HepG2 (cell line): ENCODE data around the gene IL17RC. TPM values are rescaled to one million over a fixed set of nuclear protein-coding genes. Genes with fewer than 3 reads are reported as not detected.

Experiments
- ARID4A ChIP-seq: sonication (generic); formaldehyde crosslinking; IDR thresholded peaks from 2 replicates; pipeline ENCODE4 v1.5.0; 2020; ENCODE audit warnings: mild to moderate bottlenecking, missing genetic modification reagents, borderline replicate concordance
- BCL6 ChIP-seq: IDR thresholded peaks from 2 replicates; pipeline ENCODE4 v1.6.1; 2016; ENCODE audit warnings: missing genetic modification reagents, missing compliant biosample characterization
- GTF2F1 ChIP-seq: fragments of 150-350 bp; IDR thresholded peaks from 2 replicates; pipeline ENCODE4 v1.6.1; 2014; ENCODE audit warnings: low read length
- HDAC1 ChIP-seq: sonication (generic); formaldehyde crosslinking; IDR thresholded peaks from 2 replicates; pipeline ENCODE4 v1.5.1; 2020; ENCODE audit warnings: mild to moderate bottlenecking, missing genetic modification reagents
- HOXA3 ChIP-seq: sonication (generic); formaldehyde crosslinking; IDR thresholded peaks from 2 replicates; pipeline ENCODE4 v1.5.0; 2020; ENCODE audit warnings: missing genetic modification reagents
- MIER3 ChIP-seq: IDR thresholded peaks from 2 replicates; pipeline ENCODE4 v1.6.1; 2016; ENCODE audit warnings: missing compliant biosample characterization, borderline replicate concordance
- NFKBIZ ChIP-seq: IDR thresholded peaks from 2 replicates; pipeline ENCODE4 v1.6.1; 2018; ENCODE audit warnings: missing genetic modification reagents, missing compliant biosample characterization
- SALL1 ChIP-seq: sonication (generic); formaldehyde crosslinking; IDR thresholded peaks from 2 replicates; pipeline ENCODE4 v1.8.0; 2022; ENCODE audit warnings: mild to moderate bottlenecking, missing genetic modification reagents
- SPEN ChIP-seq: sonication (generic); formaldehyde crosslinking; IDR thresholded peaks from 2 replicates; pipeline ENCODE4 v1.5.1; 2020; ENCODE audit warnings: low read depth, mild to moderate bottlenecking, missing genetic modification reagents
- TCF12 ChIP-seq, 2 experiments: fragments of 450-650 bp in 1 of 2; sonication (generic) in 1 of 2; formaldehyde crosslinking in 1 of 2; IDR thresholded peaks; 2 replicates each; pipeline versions ENCODE4 v1.6.1 to v1.8.0; 2017 to 2022; ENCODE audit warnings: antibody characterized with exemption in 1 of 2, mild to moderate bottlenecking in 1 of 2, missing genetic modification reagents in 1 of 2, moderate library complexity in 1 of 2
- TSC22D2 ChIP-seq: sonication (generic); formaldehyde crosslinking; IDR thresholded peaks from 2 replicates; pipeline ENCODE4 v1.5.1; 2020; ENCODE audit warnings: missing genetic modification reagents, mild to moderate bottlenecking, borderline replicate concordance
- ZBTB25 ChIP-seq: IDR thresholded peaks from 2 replicates; pipeline ENCODE4 v1.6.1; 2018; ENCODE audit warnings: missing genetic modification reagents
- ZBTB3 ChIP-seq: sonication (generic); formaldehyde crosslinking; IDR thresholded peaks from 2 replicates; pipeline ENCODE4 v1.4.0; 2020; ENCODE audit warnings: low read depth, mild to moderate bottlenecking, moderate library complexity, missing genetic modification reagents, borderline replicate concordance
- ZNF430 ChIP-seq: sonication (generic); formaldehyde crosslinking; IDR thresholded peaks from 2 replicates; pipeline ENCODE4 v1.9.0; 2021; ENCODE audit warnings: mild to moderate bottlenecking, missing genetic modification reagents
- ZNF644 ChIP-seq: IDR thresholded peaks from 2 replicates; pipeline ENCODE4 v1.6.1; 2016; ENCODE audit warnings: low read depth
- ZNF691 ChIP-seq: sonication (generic); formaldehyde crosslinking; IDR thresholded peaks from 2 replicates; pipeline ENCODE4 v1.4.0; 2020; ENCODE audit warnings: missing genetic modification reagents, low read depth, mild to moderate bottlenecking, borderline replicate concordance
- polyA plus RNA-seq, 8 experiments: library from polyadenylated mRNA; depleted of rRNA in 3 of 8; stranded (reverse) in 7 of 8; unstranded in 1 of 8; fragments of >200 nt; fragmentation: Illumina TruSeq in 4 of 8; extraction: Trizol in 4 of 8; gene quantifications; 2 replicates each; pipeline versions ENCODE4 v1.2.1 to v1.2.3, GENCODE V29; 2011 to 2016; ENCODE audit warnings: low read depth in 4 of 8, missing spikeins in 1 of 8, mixed read lengths in 1 of 8; ENCODE audit not compliant: insufficient read depth in 1 of 8
- total RNA-seq, 5 experiments: library from RNA; depleted of rRNA; stranded (reverse); fragments of >200 nt; fragmentation: Illumina TruSeq; extraction: Trizol; gene quantifications; 2 replicates each; pipeline ENCODE4 v1.2.3, GENCODE V29; 2016; ENCODE audit warnings: low read depth in 1 of 5
- TF ChIP-seq, protein P1 (sequence below): IDR thresholded peaks from 2 replicates; pipeline ENCODE4 v1.6.1; 2016; ENCODE audit warnings: missing genetic modification reagents, missing compliant biosample characterization
- TF ChIP-seq, protein P2 (sequence below): sonication (generic); formaldehyde crosslinking; conservative IDR thresholded peaks from 2 replicates; pipeline ENCODE4 v1.4.0; 2020; ENCODE audit warnings: mild to moderate bottlenecking, missing genetic modification reagents, moderate library complexity

Gene IL17RC
- total and polyA plus RNA-seq, 2 of the 13 experiments (the other 11 are each of a cell fraction or from before 2014, with no cell fraction given) = 20.7 to 24.0 TPM

DNA sequence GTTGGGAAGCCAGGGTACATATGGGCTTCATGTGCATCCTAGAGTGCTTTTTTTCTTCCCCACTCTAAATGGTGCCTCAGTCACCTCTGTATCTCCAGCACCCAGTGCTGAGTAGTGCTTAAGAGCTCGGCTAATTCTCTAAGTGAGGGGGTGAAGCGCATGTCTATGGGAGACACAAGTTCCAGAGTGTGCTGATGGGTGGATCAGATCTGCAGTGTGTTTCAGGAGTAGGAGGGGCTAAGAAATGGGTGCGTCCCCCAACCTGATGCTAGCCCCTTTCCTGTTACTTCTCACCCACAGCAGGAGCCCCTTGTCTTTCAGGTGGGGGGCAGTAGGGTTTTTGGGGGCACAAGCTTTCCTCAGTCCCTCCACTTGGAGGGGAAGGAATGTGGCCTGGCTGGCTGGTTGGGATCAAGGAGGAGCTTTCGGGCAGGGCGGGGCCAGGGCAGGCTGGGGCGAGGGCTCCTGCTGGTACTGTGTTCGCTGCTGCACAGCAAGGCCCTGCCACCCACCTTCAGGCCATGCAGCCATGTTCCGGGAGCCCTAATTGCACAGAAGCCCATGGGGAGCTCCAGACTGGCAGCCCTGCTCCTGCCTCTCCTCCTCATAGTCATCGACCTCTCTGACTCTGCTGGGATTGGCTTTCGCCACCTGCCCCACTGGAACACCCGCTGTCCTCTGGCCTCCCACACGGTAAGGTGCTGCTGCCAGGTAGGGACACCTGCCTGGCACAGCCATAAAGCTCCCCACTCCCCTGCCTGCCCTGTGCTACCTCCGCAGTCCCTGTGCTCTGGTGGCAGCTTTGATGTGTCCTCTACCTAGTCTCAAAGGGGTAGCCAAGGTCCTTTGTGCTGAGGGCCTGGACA is 14.3 kb upstream of the IL17RC start, which contains the start of gene IL17RE (continued):
- TF ChIP-seq ARID4A (CRISPR knock-in tag) (peak; percentile 74), GTF2F1 (no peak), ZNF430 (peak; percentile 72; the same call in 1 of the 2 replicates), SALL1 (CRISPR knock-in tag) (peak; percentile 49), TSC22D2 (CRISPR knock-in tag) (no peak), SPEN (CRISPR knock-in tag) (peak; percentile 28; the same call in 1 of the 2 replicates), HOXA3 (CRISPR knock-in tag) (peak; percentile 36; the same call in 1 of the 2 replicates), TCF12 (IDR thresholded peaks at IDR 0.05) (no peak), TCF12 (CRISPR knock-in tag; IDR thresholded peaks at IDR 0.05) (no peak), ZNF644 (no peak), MIER3 (CRISPR knock-in tag) (peak; percentile 38; the same call in 1 of the 2 replicates), ZBTB25 (CRISPR knock-in tag) (no peak), BCL6 (CRISPR knock-in tag) (0 out of 2 replicates have a peak, but pooled peaks have one; percentile 5), ZNF691 (CRISPR knock-in tag) (peak; percentile 42; the same call in 1 of the 2 replicates), ZBTB3 (CRISPR knock-in tag) (no peak), HDAC1 (CRISPR knock-in tag) (peak; percentile 53), NFKBIZ (CRISPR knock-in tag) (0 out of 2 replicates have a peak, but pooled peaks have one; percentile 33)
- TF ChIP-seq, protein P1, sequence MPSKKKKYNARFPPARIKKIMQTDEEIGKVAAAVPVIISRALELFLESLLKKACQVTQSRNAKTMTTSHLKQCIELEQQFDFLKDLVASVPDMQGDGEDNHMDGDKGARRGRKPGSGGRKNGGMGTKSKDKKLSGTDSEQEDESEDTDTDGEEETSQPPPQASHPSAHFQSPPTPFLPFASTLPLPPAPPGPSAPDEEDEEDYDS = peak; percentile 62
- TF ChIP-seq, protein P2, sequence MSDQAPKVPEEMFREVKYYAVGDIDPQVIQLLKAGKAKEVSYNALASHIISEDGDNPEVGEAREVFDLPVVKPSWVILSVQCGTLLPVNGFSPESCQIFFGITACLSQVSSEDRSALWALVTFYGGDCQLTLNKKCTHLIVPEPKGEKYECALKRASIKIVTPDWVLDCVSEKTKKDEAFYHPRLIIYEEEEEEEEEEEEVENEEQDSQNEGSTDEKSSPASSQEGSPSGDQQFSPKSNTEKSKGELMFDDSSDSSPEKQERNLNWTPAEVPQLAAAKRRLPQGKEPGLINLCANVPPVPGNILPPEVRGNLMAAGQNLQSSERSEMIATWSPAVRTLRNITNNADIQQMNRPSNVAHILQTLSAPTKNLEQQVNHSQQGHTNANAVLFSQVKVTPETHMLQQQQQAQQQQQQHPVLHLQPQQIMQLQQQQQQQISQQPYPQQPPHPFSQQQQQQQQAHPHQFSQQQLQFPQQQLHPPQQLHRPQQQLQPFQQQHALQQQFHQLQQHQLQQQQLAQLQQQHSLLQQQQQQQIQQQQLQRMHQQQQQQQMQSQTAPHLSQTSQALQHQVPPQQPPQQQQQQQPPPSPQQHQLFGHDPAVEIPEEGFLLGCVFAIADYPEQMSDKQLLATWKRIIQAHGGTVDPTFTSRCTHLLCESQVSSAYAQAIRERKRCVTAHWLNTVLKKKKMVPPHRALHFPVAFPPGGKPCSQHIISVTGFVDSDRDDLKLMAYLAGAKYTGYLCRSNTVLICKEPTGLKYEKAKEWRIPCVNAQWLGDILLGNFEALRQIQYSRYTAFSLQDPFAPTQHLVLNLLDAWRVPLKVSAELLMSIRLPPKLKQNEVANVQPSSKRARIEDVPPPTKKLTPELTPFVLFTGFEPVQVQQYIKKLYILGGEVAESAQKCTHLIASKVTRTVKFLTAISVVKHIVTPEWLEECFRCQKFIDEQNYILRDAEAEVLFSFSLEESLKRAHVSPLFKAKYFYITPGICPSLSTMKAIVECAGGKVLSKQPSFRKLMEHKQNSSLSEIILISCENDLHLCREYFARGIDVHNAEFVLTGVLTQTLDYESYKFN = 0 out of 2 replicates have a peak, but pooled peaks have one; percentile 4
